MCF 10A (cell line): ENCODE data around the gene SCN2A. TPM values are rescaled to one million over a fixed set of nuclear protein-coding genes. Genes with fewer than 3 reads are reported as not detected.

ENCODE experiments used
- BruUV-seq: library from RNA; stranded (reverse); fragments of 400-500 nt; replicated peaks from 2 replicates; lab custom pipeline; 2021; lab: Mats Ljungman, UMichigan
- CTCF ChIA-PET: fragments of 300-600 bp; sonication (Branson Sonifier 250); formaldehyde crosslinking; extraction: SDS; loops from one replicate; lab custom pipeline; 2021; ENCODE audit warnings: antibody characterized with exemption, inconsistent platforms; lab: Yijun Ruan, JAX
- POLR2A ChIA-PET: fragments of 300-600, 350-650 bp; sonication (Branson Sonifier 250); formaldehyde crosslinking; extraction: SDS; loops from one replicate; lab custom pipeline; 2020; ENCODE audit warnings: antibody characterized with exemption, inconsistent platforms; lab: Yijun Ruan, JAX
- DNase-seq: peaks from one replicate; pipeline ENCODE4 v3.0.0-alpha.2; 2018; ENCODE audit not compliant: unreplicated experiment
- H3K27ac Mint-ChIP-seq: one replicate; pipeline ENCODE4 v1.8.0; 2022; ENCODE audit warnings: mild to moderate bottlenecking, low read depth, mixed read lengths; ENCODE audit not compliant: unreplicated experiment
- H3K27me3 Mint-ChIP-seq: one replicate; pipeline ENCODE4 v1.8.0; 2022; ENCODE audit warnings: mixed read lengths; ENCODE audit not compliant: insufficient read depth, unreplicated experiment
- H3K36me3 Mint-ChIP-seq: one replicate; pipeline ENCODE4 v1.8.0; 2022; ENCODE audit warnings: mild to moderate bottlenecking, moderate library complexity, mixed read lengths; ENCODE audit not compliant: insufficient read depth, unreplicated experiment
- H3K4me1 Mint-ChIP-seq: one replicate; pipeline ENCODE4 v1.8.0; 2022; ENCODE audit warnings: mixed read lengths; ENCODE audit not compliant: insufficient read depth, unreplicated experiment
- H3K4me3 Mint-ChIP-seq: one replicate; pipeline ENCODE4 v1.8.0; 2022; ENCODE audit warnings: mild to moderate bottlenecking, moderate library complexity, mixed read lengths; ENCODE audit not compliant: unreplicated experiment
- H3K9me3 Mint-ChIP-seq: one replicate; pipeline ENCODE4 v1.8.0; 2022; ENCODE audit warnings: mixed read lengths; ENCODE audit not compliant: unreplicated experiment
- intact Hi-C: fragments of 100-400 bp; cut with micrococcal nuclease; formaldehyde crosslinking; loops from 2 replicates; pipeline ENCODE4 v1.14.1; 2022
- total RNA-seq: library from RNA; stranded (reverse); gene quantifications from 2 replicates; pipeline ENCODE4 v1.2.3, GENCODE V29; 2022
- TF ChIP-seq, protein P1 (sequence below): fragments of 200-600 bp; IDR thresholded peaks from one replicate; pipeline ENCODE4 v1.8.0; 2022; ENCODE audit warnings: antibody characterized with exemption, mild to moderate bottlenecking; ENCODE audit not compliant: unreplicated experiment

The SCN2A gene
- total RNA-seq, 1 experiment from 2014 or later, result not detected

DNA sequence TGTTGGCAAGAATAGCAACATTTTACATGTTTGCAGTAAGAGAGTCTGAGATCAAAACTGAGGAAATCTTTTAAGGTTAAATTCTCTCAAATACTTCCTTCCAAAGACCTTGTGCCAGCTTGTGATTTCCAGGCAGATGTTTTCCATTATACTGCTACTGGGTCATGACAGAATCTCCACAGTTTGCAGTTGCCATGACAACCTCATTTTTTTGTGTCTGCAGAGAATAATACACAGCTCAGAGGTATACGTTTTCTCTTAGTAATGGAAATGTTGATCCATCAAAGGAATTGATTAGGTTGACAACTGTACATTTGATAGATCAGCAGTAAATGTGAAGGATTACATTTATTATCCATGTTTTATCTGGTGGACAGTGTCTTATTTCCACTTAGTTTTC is 201.2 kb downstream of the SCN2A start:
- H3K36me3 Mint-ChIP-seq, result no peaks in the 10 kb centered on the region
- H3K27ac Mint-ChIP-seq, result no peak overlapping the region
- CTCF ChIA-PET, result interaction anchor here (0.6 kb wide), 1 partner anchor 13 kb away, joined by 3 read pairs; no protein-coding TSS in a partner anchor
- H3K9me3 Mint-ChIP-seq, result no peaks in the 10 kb centered on the region
- H3K27me3 Mint-ChIP-seq, result peaks cover 25% of the 10 kb centered on the region
- intact Hi-C loops, result no loop called here
- no TSS peak for BruUV-seq
- H3K4me3 Mint-ChIP-seq, result no peak overlapping the region
- TF ChIP-seq, protein P1, sequence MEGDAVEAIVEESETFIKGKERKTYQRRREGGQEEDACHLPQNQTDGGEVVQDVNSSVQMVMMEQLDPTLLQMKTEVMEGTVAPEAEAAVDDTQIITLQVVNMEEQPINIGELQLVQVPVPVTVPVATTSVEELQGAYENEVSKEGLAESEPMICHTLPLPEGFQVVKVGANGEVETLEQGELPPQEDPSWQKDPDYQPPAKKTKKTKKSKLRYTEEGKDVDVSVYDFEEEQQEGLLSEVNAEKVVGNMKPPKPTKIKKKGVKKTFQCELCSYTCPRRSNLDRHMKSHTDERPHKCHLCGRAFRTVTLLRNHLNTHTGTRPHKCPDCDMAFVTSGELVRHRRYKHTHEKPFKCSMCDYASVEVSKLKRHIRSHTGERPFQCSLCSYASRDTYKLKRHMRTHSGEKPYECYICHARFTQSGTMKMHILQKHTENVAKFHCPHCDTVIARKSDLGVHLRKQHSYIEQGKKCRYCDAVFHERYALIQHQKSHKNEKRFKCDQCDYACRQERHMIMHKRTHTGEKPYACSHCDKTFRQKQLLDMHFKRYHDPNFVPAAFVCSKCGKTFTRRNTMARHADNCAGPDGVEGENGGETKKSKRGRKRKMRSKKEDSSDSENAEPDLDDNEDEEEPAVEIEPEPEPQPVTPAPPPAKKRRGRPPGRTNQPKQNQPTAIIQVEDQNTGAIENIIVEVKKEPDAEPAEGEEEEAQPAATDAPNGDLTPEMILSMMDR, result no peak
- POLR2A ChIA-PET, result no interaction called here
- H3K4me1 Mint-ChIP-seq, result no peaks in the 10 kb centered on the region
- no peak for DNase-seq

Other genes starting within 250 kb of the SCN2A start
- not detected in 2 replicates for gene SCN3A, start 35.4 kb upstream of the SCN2A start, total RNA-seq
- 0.05 and 0.33 TPM in 2 replicates for gene CSRNP3, start 230.3 kb downstream of the SCN2A start, total RNA-seq